SK-MEL-5 (cell line): Measurements from ENCODE around the gene C22orf15. TPM values are rescaled to one million over a fixed set of nuclear protein-coding genes. Genes with fewer than 3 reads are reported as not detected.

Experiments
- DNase-seq: peaks from one replicate; pipeline ENCODE4 v3.0.0-alpha.2; 2016; ENCODE audit warnings: low read depth, low spot score
- in situ Hi-C: cut with HindIII; loops from 2 replicates; pipeline ENCODE4 v1.10.0; 2016; ENCODE audit warnings: low sequenced_read_pairs, high pct_unique_total_duplicates, low pct_unique_long_range_greater_than_20kb
- total RNA-seq: library from RNA; depleted of rRNA; stranded (reverse); fragments of >200 nt; shearing (Covaris generic); gene quantifications from 2 replicates; pipeline ENCODE4 v1.2.3, GENCODE V29; 2014

C22orf15 gene
- total RNA-seq, 1 experiment from 2014 or later = not detected

GRCh38 chr22:23780146-23780748 is 17.5 kb downstream of the C22orf15 start:
- no peak for DNase-seq
- in situ Hi-C loops = no loop called here

DNA sequence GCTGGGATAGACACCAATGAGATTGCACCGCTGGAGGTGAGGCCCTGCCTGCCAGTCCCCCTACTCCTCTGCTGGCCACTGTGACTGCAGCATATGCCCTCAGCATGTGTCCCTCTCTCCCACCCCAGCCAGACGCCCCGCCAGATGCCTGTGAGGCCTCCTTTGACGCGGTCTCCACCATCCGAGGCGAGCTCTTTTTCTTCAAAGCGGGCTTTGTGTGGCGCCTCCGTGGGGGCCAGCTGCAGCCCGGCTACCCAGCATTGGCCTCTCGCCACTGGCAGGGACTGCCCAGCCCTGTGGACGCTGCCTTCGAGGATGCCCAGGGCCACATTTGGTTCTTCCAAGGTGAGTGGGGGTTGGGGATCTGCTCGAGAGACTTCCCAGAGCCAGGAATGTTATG is 18.3 kb downstream of the C22orf15 start:
- in situ Hi-C loops = no loop called here

GRCh38 chr22:23781511-23782183 is 18.9 kb downstream of the C22orf15 start:
- in situ Hi-C loops = no loop called here
- DNase-seq = no peak

More for the DNA sequence above, 18.3 kb downstream of the C22orf15 start:
- no peak for DNase-seq

GRCh38 chr22:23782252-23782651 is 19.5 kb downstream of the C22orf15 start:
- in situ Hi-C loops = no loop called here
- no peak for DNase-seq

DNA sequence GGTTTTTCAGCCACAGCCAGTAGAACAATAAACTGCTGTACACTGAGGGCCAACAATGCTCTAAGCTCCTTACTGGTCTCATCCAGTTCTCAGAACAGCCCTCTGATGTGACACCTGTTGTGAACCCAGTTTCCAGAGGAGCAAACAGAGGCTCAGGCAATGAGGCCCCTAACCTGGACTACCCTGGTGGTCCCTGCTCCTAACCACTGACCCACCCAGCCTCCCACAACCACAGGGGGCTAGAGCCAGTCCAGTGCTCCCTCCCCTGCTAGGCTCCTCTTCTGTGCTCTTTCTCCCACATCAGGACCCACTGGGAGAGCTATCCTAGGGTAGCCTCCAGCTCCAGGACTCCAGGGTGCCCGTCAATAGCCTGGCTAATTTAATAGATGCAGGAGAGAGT is 19.9 kb downstream of the C22orf15 start:
- DNase-seq = no peak
- in situ Hi-C loops = no loop called here

GRCh38 chr22:23783265-23784150 is 20.7 kb downstream of the C22orf15 start:
- in situ Hi-C loops = no loop called here
- DNase-seq = no peak

GRCh38 chr22:23784215-23784732 is 21.5 kb downstream of the C22orf15 start:
- in situ Hi-C loops = no loop called here
- DNase-seq = no peak

DNA sequence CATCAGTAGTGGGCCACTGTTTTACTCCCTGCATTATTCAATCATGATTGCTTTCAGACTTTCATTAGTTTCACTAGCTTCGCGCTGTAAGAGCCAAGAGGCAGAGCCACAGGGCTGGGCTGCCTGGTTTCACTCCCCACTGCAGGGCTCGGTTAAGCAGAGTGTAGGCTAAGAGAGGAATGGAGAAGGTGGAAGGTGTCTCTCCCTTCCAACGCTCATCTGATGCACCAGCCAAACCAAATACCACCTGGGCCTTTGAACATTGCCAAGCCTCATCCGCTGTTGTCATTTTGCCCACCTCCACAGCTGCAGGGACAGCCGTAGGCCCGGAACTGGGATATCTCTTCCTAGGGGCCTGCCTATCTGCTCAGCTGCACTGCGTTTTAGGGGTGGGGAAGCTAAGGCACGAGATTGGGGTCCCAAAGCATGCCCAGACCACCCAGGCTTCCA is 23.5 kb downstream of the C22orf15 start:
- in situ Hi-C loops = no loop called here
- no peak for DNase-seq

GRCh38 chr22:23786752-23787599 is 24.2 kb downstream of the C22orf15 start, which contains the start of gene SMARCB1:
SMARCB1 (plus strand) TSS chr22:23786966; CDS start chr22:23787170, 204 bp downstream.
- in situ Hi-C loops = no loop called here
- DNase-seq = peak; percentile 86

- in situ Hi-C loops = no loop called here
- no peak for DNase-seq
Measured at GRCh38 chr22:23787600-23787896, 24.8 kb downstream of the C22orf15 start.

GRCh38 chr22:23787910-23788309 is 25.1 kb downstream of the C22orf15 start:
- in situ Hi-C loops = no loop called here
- DNase-seq = no peak

DNA sequence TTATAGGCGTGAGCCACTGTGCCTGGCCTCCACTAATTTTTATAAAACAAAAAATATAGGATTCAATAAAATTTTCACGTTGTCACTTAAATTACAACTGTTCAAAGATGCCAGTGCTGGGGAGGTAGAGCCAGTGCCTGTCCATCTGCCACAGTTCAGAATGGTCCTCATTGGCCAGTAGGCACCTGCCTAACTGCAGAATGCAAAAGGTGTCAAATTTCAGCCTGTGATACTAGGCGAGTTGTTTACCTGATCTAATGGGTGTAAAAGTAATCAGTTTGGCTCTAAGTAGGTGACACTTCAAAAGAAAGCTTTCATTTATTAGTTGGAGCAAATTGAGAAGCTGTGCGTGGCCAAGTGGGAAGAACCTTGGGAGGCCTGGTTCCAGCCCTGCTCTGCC is 26.3 kb downstream of the C22orf15 start:
- in situ Hi-C loops = no loop called here
- no peak for DNase-seq

GRCh38 chr22:23789638-23790037 is 26.8 kb downstream of the C22orf15 start:
- peak; percentile 57 for DNase-seq
- in situ Hi-C loops = no loop called here

DNA sequence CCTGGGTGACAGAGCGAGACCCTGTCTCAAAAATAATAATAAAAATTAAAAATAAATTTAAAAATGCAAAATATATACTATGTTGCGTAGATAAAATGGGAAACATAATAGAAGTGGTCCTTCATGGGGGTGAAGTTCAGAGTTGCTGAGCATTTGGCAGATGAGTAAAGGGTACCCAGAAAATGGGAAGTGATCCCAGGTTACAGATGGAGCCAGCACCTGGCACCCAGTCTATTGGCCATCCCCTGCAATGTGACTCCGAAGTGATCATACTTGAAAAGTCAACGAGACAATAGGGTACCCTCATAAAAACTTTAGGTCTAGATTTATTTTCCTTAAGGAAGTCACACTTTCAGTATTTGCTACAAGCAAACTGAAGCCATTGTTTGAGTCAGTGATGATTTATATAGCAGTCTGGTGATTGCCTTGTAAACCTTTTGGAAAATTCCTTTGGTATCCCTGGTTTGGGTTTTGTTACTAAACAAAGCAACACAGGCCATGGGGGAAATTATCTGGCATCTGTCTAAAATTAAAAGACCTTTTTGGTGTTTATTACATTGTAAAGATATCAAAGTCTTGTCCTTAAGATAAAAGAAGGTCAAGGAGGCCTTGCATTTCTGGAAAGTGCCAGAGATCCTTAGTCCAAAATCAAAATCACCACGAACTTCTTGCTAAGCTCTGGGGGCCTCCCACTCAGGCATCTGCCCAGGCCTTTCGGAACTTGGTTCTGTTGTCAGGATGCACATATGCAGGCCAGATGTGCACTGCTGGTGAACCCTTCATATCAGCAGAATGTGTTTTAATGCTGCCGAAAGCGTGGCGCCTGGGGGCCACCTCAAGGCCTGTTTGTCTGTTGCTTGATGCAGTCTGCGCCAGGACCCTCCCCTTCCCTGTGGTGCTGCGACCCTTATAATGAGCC is 28.3 kb downstream of the C22orf15 start:
- in situ Hi-C loops = no loop called here
- DNase-seq = no peak

DNA sequence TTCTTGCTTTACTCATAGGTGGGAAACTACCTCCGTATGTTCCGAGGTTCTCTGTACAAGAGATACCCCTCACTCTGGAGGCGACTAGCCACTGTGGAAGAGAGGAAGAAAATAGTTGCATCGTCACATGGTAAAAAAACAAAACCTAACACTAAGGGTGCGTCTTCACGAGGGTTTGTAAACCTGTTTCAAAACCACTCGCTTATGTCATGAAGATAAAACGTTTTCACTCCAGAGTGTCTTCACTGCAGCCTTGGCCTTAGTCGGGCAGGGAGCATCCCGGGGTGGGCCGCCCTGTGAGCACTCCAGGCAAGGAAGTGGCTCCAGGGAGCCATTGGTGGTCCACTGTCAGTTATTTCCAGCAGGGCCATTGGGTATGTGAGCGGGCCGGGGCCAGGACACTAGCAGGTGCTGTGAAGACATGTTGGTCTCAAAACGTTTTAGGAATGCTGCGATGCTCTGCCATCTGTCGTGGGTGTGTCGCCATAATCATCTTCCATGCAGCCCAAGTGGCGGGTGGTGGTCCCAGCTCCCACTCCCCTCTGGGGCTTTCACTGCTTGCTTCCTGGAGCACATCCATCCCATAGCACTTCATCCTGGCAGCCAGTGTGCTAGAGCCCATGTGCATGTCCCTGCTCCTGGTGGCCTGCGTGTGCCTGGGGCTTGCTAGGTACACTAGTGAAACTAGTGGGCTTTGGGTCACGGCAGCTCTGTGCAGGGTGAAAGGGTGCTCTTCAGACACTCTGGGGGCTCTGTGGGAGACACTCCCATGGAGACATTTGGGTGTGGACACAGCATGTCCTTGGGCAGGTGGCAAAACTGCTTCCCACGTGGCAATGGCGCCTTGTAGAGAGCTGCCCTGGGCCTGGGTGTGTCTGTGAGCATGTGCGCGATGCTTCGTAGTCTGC is 29.2 kb downstream of the C22orf15 start:
- in situ Hi-C loops = no loop called here
- no peak for DNase-seq

GRCh38 chr22:23793326-23793725 is 30.5 kb downstream of the C22orf15 start:
- in situ Hi-C loops = no loop called here
- no peak for DNase-seq
